Fibroblast of skin of back (primary cell): ENCODE data around the gene DCC.

Experiments
- DNase-seq: peaks from one replicate; pipeline ENCODE4 v3.0.0-alpha.2; 2013

Gene DCC

GRCh38 chr18:53101536-53102105, 761.6 kb downstream of the DCC start:
- DNase-seq = no peak

GRCh38 chr18:53114441-53114840, 774.4 kb downstream of the DCC start:
- no peak for DNase-seq

DNA sequence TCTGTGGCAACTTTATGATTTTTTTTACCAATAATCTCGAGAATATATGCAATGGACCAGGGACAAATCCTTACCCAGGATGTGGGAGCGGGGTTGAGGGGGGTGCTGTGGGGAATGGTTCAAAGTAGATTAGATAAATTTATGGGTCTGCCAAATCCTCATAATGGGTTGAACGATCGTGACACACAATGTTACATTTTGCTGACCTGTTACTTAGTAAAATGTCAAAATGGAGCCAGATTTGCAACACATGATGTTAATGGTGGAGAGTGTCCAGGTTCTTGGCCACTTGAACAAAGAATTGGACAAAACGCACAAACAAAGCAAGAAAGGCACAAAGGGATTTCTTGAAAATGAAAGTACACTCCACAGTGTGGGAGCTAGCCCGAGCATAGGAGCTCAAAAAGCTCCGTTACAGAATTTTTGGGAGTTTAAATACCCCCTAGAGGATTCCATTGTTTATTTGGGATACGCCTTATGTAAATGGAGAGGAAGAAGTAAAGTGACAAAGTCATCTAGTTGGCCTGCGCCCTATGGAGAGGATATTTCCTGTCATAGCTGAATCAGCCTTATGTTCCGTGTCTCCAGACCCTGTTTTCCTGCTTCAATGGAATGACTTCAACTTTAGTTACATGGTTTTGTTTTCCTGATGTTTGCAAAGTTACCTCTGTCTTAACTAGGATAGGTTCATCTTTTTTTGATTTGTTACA, 776.0 kb downstream of the DCC start:
- DNase-seq = peak; percentile 4

DNA sequence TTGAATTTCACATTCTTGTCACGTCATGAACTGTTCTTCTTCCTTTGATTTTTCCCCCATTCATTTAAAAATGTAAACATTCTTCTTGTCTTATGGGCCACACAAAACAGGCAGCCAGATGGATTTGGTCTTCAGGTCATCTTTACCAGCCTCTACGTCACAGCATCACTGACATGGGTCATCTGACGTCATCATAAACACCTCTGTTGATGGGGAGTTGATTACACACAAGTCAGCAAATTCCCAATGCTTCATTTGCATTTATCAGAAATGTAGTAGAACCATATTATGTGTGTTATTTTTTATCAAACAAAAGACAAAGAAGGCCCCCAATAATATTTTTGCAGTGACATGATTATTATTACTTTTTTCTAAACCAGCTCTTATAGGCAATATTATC, 777.9 kb downstream of the DCC start:
- no peak for DNase-seq

- no peak for DNase-seq
Observed at GRCh38 chr18:53126210-53126609, 786.2 kb downstream of the DCC start.

- no peak for DNase-seq
Observed at GRCh38 chr18:53131001-53131400, 791.0 kb downstream of the DCC start.

DNA sequence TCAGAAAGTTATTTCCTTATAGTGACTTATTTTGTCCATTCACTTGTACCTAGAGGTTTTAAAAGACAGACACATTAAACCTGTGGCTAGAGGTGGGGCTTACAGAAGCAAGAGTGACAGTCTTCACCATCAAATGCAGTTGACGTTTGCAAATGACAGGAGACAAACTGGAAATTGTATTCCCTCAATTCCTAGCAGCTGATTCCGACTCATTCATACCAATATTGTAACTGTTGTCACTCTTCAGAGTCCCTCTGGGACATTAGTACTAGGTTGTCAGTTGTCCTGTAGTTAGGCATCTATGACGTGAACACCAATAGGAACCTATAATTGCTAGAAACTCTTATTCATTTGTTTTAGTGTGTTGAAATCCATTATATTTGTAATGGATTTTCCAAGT, 794.7 kb downstream of the DCC start:
- no peak for DNase-seq

DNA sequence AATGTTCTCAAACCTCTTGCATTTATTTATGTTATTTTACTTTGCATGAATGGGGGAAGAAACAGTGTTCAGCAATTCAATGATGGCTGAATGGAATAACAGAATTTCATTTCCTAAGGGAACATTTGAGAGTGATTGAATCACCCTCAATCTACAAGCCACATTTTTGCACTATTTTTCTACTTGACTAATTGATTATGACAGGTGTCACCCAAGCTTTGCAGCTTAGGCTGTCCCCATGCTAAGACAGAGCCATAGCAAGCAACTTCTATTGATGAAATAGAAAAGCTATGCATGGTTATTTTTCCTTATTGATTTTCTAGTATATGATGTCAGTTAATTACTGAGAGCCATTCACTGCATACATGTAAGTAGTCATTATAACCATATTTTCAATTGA, 795.7 kb downstream of the DCC start:
- DNase-seq = no peak

- no peak for DNase-seq
Observed at GRCh38 chr18:53139746-53140500, 799.9 kb downstream of the DCC start.

GRCh38 chr18:53142005-53142404, 802.0 kb downstream of the DCC start:
- DNase-seq = no peak

DNA sequence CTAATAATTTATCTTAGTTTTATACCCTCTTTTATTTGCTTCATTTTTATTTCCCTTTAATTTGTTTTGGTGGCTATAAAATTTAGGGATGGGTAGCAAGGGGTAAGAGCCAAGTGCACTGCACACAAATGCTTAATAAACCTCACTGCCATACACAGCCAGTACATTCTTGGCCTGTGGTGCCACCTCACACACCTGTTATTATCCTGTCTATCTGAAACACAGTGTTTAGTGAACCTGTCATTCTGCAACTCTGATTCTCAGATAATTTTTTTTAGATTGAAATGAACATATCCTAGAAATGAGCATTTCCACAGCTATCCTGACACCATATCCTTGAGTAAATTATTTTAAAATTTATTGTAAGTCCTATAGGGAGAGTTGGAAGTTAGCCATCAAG, 807.5 kb downstream of the DCC start:
- no peak for DNase-seq

DNA sequence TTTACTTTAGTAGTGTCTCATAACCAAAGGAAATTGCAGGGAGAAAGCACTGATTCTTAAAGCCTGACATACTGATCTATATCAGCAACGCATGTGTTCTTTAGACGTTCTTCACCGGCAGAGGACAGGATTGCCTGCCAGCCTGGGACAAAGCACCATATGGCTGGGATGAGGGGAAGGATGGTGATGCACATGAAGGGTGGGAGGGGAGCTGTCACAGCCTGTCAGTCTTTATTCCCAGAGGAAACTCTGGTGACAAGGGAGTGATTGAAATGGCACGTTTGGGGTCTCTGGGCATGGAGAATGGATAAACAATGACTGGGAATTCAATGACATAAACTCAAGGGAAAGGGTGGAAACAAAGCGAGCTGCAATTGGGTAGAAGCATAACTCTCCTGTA, 808.1 kb downstream of the DCC start:
- DNase-seq = no peak

GRCh38 chr18:53152476-53152875, 812.5 kb downstream of the DCC start:
- no peak for DNase-seq

GRCh38 chr18:53153281-53153680, 813.3 kb downstream of the DCC start:
- DNase-seq = peak; percentile 3

DNA sequence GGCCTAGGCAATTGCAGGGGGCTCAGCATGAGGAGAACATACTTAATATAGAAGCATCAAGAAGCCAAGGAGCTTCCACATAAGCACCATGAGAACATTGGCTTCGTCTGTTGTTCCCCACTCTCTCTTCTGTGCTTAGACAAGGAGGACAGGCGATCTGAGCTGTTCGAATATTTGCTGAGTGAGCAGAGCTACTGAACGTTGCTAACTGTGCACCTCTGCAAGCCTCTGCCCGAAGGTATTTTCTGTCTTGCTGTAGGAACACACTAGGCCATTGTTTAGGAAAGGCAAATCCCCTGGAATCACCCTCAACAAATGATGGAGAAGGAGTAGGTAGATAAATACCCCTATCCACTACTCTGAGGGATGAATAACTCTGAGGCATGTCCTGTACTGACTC, 813.8 kb downstream of the DCC start:
- no peak for DNase-seq

DNA sequence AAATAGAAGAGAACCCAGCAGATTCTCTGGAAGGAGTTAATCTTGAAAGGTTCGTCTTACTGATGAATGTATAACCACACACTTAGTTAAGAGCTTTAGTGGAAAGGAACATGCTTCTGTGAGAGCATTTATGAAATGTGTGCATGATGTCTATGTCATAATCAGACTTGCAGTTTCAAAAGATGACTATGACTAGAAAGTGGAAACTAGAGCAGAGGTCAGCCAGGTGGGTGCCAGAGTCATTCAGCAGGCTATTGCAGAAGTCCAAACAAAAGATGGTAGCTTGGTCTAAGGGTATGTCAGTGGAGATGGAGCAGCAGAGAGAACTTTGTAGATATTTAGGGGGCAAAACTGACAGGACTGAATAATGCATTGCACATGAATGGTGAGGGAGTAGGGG, 825.8 kb downstream of the DCC start:
- no peak for DNase-seq

GRCh38 chr18:53169346-53169745, 829.3 kb downstream of the DCC start:
- DNase-seq = no peak

- DNase-seq = peak; percentile 52
Observed at GRCh38 chr18:53191634-53192033, 851.6 kb downstream of the DCC start.

- no peak for DNase-seq
Observed at GRCh38 chr18:53193870-53194269, 853.9 kb downstream of the DCC start.

- peak; percentile 29 for DNase-seq
Observed at GRCh38 chr18:53219853-53220252, 879.9 kb downstream of the DCC start.

GRCh38 chr18:53224128-53224778, 884.3 kb downstream of the DCC start:
- DNase-seq = no peak

GRCh38 chr18:53225567-53226325, 885.7 kb downstream of the DCC start:
- DNase-seq = no peak

DNA sequence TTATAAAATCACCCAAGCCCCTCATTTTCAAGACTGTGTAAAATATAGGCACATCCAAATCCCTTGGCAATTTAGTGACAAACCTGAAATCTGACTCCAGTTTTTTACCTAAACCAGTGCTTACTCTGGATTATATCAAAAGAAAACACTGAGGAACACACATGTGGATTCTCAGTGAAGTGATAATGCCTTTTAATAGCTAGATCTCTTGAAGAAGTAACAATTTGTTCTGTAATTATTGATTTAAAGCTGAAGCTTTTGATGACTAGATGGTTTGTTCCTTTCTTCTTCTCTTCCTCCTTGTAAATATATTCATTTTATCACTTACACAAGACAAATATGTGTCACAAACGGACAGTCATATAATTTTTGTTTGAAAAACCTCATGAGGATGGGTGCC, 894.6 kb downstream of the DCC start:
- no peak for DNase-seq
